NCI-H2081 treated with DMSO at 0.1 percent for 48 hours (cell line): ENCODE data around the gene AEN.

Experiments
- DNase-seq: peaks from one replicate; lab custom pipeline; 2025; lab: John Stamatoyannopoulos, UW

AEN gene

DNA sequence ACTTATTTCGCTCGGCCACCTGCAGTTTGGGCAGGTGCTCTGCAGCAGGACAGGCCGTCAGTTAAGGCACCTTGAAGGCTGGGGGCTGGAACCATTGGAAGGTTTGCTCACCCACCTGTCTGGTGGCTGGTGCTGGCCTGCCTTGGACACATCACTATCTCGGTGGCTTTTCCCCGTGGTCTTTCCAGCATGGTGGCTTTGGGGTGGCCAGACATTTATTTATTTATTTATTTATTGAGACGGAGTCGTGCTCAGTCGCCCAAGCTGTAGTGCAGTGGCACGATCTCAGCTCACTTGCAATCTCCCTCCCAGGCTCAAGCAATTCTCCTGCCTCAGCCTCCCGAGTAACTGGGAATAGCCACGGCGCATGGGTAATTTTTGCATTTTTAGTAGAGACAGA is 29.4 kb downstream of the AEN start:
- DNase-seq: no peak

DNA sequence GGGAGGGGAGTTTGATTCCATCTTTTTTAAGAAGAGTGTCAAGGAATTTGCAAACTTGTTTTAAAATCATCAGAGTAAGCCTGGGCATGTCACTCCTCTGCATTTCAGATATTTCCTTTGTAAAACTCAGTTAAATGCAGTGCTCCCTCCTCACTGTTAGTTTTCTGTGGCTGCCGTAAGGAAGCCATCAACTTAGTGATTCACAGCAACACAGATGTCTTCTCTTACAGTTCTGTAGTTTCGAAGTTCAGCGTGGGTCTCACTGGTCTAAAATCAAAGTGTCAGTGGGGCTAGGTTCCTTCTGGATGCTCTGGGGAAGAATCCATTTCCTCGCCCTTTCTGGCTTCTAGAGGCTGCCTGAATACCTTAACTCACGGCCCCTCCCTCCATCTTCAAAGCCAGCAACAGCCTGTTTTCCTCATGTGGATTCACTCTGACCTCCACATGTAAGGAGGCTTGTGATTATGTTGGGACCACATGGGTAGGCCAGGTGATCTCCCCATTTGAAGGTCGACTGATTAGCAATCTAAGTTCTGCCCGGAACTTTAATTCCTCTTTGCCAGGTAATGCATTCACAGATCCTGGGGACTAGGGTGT is 30.1 kb downstream of the AEN start:
- DNase-seq: no peak

GRCh38 chr15:88651971-88652370 is 30.8 kb downstream of the AEN start:
- no peak for DNase-seq

- DNase-seq: no peak
Measured at GRCh38 chr15:88652456-88653199, 31.5 kb downstream of the AEN start.

- DNase-seq: no peak
Measured at GRCh38 chr15:88653200-88654064, 32.3 kb downstream of the AEN start.

GRCh38 chr15:88654430-88655102 is 33.4 kb downstream of the AEN start:
- no peak for DNase-seq

DNA sequence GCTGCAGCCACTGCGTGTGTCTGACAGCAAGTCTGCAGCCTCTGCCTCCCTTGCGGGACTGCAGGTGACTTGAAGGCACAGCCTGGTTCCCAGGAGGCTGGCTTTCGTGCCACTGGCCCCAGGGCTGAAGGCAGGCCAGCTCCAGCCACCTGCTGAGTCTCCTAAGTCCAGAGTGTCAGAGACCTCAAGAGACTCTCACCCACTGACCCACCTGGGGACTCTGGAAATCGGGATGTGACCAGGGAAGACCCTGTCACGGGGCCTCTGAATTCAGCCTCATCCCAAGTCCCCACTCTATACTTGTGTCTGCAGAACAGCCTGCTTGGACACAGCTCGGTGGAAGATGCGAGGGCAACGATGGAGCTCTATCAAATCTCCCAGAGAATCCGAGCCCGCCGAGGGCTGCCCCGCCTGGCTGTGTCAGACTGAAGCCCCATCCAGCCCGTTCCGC is 34.0 kb downstream of the AEN start:
- DNase-seq: no peak

- DNase-seq: no peak
Measured at GRCh38 chr15:88655800-88656488, 34.8 kb downstream of the AEN start.

DNA sequence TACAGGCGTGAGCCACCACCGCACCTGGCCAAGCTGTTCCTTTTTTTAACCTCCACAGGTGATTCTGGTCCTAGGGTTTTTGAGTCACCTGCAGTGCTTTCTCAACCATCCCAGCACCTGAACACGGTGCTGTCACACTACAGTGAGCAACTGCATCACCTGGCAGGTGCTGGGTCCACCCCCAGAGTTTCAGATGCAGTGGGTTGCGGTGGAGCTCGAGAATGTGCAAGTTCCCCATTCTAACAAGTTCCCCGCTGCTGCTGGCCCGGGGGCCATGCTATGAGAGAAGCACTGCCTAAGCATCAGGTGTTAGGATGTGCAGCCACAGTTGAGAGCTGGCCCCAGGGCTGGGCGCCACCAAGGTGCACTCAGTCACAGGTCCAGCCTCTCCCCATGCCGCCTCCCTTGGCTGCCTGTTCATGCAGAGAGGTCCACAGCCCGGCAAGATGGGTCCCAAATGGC is 35.7 kb downstream of the AEN start:
- no peak for DNase-seq

GRCh38 chr15:88657326-88658069 is 36.4 kb downstream of the AEN start:
- no peak for DNase-seq

DNA sequence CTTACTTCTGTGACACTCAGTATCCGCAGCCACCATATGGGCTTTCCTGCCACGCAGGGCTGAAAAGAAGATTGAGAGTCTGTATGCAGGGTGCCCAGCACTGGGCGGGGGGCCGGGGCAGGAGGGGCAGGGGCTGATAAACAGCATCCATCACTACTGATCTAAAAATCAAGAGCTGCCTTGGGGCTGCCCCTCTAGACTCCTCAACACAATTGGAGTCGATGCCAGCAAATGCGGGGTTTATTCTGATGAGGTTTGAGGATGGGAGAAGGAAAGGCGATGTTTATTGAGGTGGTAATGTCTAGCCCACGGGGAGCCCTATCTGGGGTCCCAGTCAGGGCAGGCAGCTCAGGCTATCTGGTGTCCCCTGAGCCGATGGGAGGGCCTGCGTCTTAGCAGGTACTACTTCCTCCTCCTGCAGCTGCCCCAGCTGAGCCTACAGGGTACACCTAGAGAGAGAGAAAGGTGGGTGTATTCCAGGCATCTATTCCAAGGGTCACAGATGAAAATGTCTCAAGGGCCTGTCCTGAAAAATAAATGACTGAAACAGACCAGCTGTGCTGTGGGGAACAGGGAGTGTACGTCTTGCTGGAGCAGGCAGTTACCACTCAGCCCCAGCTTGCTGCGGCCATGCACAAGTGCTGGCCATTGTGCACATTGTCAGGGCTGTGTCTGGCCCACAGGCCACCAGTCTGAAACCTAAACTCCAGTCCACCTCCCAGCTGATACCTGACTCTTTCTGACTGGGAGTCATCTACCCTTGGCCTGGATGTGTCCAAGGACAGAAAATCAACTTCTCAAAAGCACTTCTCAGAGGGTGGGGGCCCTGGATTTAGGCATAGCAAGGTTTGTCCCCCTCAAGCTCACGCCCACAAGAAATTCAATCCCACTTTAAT is 37.2 kb downstream of the AEN start:
- no peak for DNase-seq

DNA sequence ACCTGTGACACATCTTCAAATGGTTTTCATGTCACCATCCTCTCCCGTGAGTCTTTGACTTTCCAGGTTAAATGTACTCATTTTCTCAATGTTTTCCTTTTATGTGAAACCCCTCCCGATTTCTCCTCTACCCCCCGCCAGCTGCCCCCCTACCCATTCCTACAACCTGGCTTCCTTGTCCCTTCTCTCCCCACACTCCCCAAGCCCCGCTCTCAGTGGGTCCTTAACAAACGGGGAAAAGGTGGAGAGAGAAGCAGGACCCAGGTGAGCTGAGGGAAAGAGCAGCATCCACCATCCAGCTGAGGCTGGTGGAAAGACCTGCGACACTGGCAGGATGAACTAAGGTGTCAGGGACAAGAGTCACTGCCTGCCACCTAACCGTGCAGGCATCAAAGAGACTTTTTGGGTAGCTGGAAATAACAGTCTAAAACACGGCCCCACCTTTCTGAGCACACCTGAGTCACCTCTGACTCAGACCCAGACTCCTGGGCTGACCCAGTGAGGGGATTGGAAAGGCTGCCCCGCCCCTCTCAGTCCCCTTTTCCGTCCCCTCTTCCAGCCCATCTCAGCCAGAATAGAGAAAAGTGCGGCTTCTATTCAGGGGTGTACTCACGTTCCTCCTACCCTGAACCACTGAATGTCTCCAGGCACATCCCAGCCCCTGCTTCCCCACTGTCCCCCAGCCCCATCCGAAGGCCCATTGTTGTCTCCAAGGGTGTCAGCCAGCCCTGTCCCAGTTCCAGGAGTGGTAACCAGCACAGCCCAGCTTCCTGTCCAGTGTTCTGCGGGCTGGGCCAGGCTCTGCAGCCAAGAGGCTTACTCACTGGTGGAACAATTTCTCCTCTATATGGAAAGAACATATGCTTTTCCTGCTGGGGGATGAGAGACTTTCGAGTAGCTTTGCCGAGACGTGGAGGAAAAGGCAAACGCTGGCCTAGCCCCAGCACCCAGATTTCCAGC is 38.1 kb downstream of the AEN start:
- no peak for DNase-seq

DNA sequence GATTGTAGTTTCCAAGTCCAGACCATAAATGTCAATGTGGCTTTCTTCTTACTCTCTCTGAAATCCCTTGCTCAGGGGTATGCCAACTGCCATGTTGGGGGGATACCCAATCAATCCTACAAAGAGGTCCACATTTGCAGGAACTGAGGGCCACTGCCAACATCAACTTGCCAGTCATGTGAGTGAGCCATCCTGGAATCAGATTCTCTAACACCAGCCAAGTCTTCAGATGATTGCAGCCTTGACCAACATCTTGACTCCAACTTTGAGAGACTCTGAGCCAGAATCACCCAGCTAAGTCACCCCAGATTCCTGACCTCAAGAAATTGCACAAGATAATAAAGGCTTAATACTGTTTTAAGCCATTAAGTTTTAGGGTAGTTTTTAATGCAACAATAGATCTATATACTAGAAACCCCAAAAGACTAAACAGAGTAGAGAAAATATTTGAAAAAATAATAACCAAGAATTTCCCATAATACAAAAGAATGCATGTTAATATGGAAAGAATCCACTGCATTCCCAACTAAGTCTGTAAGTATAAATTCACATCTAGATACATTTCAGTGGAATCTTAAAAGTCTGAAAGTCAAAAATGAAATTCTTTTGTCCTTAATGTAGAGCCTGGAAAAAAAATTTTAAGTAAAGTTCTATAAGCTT is 40.0 kb downstream of the AEN start:
- no peak for DNase-seq

GRCh38 chr15:88661761-88662556 is 40.8 kb downstream of the AEN start:
- DNase-seq: no peak

GRCh38 chr15:88663141-88663621 is 42.0 kb downstream of the AEN start:
- no peak for DNase-seq

GRCh38 chr15:88664151-88664778 is 43.1 kb downstream of the AEN start:
- no peak for DNase-seq

- DNase-seq: no peak
Measured at GRCh38 chr15:88674661-88675060, 53.5 kb downstream of the AEN start.
